Measurements from ENCODE around the gene TPSD1.
A peak's percentile ranks its signal among the peaks of the same experiment; 100 is the strongest.
"Not testable (repeated sequence)": the region's sequence is repeated elsewhere in the genome, so short reads cannot be mapped to it uniquely, and the experiment has no call there.

The TPSD1 gene

GRCh38 chr16:1220841-1221627, 34.8 kb upstream of the TPSD1 start:
- DNase-seq (ENCODE audit: low read depth), result no peak

- DNase-seq (ENCODE audit: low read depth), result no peak
Measured at GRCh38 chr16:1221628-1222552, 34.0 kb upstream of the TPSD1 start.

GRCh38 chr16:1222553-1223354, 33.1 kb upstream of the TPSD1 start:
- no peak for DNase-seq (ENCODE audit: low read depth)

DNA sequence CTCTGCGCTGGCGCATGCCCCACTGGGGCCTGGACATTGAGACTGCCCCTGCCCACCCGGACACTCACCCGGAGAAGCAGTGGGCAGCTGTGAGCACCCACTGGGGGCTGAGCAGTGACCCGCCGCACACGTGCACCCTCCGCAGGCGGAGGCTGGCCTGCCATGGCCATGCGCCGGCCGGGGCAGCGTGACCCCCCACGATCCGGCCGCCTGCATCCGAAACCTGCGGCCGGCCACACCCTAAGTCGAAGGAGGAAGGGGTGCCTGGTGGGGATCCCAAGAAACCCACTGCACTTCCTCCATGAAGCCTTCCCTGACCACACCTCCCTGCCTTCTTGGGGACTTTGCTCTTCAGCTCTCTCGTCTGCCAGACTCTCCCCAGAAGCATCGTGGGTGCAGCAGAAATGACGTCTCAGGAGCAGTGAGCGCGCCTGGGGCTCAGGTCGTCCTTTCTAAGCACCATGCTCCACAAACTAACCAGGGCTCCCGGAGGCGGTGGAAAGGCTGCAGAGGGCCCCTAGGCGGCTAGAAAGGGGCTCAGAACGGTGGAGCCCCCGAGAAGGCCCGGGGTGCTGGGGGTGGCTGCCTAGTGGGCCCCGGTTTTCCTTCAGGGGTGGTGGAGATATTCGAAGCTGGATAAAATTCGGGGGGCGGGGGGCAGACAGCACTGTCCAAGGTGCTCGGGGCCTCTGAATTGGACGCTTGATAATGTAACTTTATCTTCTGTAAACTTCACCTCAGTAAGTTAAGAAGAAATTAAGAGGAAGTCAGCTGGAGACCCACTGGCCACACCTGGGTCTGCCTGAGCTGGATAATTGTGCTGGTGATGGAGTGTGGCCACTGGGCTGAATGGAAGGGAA, 32.3 kb upstream of the TPSD1 start:
- peak; percentile 60 for DNase-seq (ENCODE audit: low read depth)

DNA sequence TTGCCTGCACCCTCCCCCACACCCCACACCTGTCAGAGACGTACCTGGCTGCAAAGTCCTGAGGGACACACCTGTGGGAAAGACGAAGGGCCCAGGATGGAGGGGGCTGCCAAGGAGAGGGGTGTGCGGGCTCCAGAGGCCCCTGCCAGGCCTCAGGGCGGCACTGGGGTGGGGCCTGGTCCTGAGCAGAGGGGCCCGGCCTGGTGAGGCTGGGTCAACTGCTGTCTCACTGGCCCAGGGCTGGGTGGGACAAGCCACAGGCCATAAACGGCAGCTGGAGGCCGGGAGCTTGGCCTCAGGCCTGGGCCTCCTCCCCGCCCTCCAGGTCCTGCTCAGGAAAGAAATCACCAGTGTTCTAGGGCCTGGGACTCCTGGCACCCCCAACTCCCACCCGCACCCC, 31.3 kb upstream of the TPSD1 start:
- DNase-seq (ENCODE audit: low read depth), result no peak

- DNase-seq (ENCODE audit: low read depth), result no peak
Measured at GRCh38 chr16:1225051-1225451, 30.8 kb upstream of the TPSD1 start, which contains the start of gene TPSG1. Gene TPSG1 (minus strand): TSS chr16:1225268. CDS start chr16:1225252, 16 bp downstream.

DNA sequence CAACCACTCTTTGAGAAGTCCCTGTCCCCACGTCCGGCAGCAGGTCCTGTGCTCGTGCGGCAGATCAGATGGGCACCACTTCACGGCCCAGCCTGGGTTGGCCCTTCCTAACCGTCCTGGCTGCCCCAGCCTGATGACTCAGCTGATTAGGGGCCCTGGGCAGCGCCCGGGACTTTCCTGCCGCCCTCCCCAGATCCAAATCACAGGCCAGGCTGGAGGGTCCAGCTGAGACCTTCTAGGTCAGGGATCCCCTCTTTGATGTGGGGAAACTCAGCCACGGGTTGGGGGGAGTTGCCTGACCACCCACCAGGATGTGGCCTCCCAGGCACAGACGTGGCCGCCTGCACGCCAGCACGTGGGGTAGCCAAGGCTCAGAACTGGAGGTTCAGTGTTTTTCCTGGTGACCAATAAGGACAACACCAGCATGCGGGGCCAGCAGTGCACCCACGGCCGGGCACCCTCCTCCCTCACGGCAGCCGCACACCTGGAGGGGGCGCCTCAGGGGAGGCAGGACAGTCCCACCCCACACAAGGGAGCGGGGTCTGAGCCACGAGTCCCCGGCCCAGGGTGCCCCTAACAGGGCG, 30.0 kb upstream of the TPSD1 start:
- DNase-seq (ENCODE audit: low read depth), result not testable (repeated sequence)

GRCh38 chr16:1226692-1227091, 29.2 kb upstream of the TPSD1 start:
- DNase-seq (ENCODE audit: low read depth), result not testable (repeated sequence)

DNA sequence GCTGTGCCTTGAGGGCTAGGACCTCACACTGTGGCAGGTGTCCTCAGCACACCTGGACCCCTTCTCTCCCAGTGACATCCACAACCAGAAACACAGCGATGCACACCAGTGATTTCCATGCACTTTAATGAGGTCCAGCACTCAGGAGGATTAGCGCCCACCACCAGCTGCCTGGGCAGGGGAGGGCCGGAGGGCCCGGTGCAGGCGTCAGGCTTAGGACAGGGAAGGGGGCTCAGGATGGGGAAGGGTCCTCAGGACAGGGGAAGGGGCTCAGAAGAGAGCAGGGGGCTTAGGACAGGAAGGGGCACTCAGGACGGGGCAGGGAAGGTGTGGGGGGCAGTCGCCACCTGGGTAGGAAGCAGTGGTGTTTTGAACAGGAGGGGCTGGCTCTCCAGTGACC, 27.6 kb upstream of the TPSD1 start:
- not testable (repeated sequence) for DNase-seq (ENCODE audit: low read depth)

DNA sequence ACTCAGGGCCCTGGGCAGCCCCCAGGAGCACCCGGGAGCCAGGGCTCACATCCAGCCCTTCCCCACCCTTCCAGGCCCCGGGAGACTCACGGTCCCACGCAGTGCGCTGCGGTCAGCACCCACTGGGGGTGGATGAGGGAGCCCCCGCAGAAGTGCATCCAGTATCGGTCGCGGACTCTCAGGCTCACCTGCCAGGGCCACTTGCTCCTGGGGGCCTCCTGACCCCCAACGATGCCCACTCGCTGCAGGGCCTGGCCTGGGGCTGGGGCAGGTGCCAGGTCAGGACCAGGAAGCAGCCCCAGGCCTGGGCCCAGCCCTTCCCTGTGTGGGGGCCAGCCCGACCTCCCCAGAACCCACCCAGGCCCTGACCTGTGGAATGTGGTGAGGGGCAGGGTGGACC, 26.4 kb upstream of the TPSD1 start:
- DNase-seq (ENCODE audit: low read depth), result not testable (repeated sequence)

GRCh38 chr16:1230084-1230470, 25.8 kb upstream of the TPSD1 start, which contains the start of gene TPSB2:
Gene TPSB2 (minus strand): TSS chr16:1230184. CDS start chr16:1229951, 233 bp downstream.
- DNase-seq (ENCODE audit: low read depth), result not testable (repeated sequence)

DNA sequence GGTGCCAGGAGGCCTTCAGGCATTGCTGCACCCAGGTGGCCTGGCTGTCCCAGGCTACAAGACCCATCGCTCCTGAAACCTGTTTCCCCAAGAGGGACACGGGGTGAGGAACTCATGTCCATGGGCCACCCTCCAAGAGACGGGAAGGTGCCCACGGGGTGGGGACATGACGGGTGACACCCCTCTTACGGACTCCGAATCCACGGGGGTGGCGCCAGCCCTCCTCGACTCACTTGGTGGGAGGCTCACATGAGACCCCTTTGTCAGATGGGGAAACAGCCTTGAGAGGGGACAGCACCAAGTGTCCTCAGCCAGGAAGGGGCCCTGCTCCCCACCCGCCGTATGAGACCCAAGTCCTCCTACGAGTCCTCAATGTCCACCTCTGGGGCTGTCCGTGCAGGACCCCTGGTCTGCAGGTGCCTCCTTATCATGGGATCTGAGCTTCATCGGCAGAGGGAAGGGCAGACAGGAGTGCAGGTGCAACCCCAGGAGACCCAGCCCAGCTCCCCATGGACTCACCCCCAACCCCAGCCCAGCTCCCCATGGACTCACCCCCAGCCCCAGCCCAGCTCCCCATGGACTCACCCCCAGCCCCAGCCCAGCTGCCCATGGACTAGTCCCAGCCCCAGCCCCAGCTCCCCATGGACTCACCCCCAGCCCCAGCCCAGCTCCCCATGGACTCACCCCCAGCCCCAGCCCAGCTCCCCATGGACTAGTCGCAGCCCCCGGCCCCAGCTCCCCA, 25.2 kb upstream of the TPSD1 start:
- DNase-seq (ENCODE audit: low read depth), result not testable (repeated sequence)

DNA sequence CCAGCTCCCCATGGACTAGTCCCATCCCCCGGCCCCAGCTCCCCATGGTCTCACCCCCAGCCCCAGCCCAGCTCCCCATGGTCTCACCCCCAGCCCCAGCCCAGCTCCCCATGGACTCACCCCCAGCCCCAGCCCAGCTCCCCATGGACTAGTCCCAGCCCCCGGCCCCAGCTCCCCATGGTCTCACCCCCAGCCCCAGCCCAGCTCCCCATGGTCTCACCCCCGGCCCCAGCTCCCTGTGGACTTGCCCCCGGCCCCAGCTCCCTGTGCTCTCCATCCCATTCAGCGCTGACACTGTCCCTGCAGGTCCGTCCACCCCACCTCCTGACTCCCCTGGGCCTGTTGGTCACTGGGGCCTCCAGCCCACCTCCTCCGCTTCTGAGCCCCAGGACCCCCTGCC, 24.6 kb upstream of the TPSD1 start:
- not testable (repeated sequence) for DNase-seq (ENCODE audit: low read depth)

GRCh38 chr16:1232049-1232748, 23.7 kb upstream of the TPSD1 start:
- not testable (repeated sequence) for DNase-seq (ENCODE audit: low read depth)

DNA sequence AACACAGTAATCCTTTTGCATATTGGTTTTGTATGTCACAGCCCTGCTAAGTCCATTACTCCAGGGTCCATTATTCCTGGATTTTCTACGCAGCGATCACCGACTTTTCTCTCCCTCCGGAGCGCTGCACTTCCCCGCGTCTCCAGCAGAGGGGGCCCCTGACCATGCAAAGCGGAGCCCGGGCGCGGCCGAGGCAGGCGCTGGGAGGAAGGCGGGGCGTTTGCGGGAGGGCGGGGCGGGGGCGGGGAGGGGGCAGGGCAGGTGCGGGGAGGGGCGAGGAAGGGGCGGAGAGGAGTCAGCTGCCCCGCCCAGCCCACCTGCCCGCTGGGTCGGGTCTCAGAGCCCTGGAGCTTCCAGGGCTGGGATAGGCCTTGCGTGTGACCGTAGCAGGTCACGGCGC, 19.2 kb upstream of the TPSD1 start:
- DNase-seq (ENCODE audit: low read depth), result not testable (repeated sequence)

GRCh38 chr16:1237990-1238389, 17.9 kb upstream of the TPSD1 start:
- DNase-seq (ENCODE audit: low read depth), result no peak

DNA sequence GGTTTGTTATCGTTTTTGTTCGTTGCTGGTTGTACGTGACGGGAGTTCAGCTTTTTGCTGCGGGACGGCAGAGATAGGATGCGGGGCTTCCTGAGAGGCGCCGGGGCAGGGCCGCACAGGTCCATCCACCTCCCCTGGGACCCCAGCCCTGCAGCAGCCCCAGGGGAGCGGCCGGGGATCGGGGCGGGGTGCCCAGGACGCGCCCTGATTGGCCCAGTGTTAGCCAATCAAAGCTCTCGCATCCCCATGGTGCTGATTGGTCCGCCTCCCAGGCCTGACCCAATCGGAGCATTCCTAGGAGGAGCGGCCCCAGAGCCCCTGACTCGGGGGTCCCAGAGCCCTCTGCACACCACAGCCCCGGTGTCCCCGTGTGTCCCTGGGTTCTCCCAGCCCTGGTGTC, 17.0 kb upstream of the TPSD1 start:
- DNase-seq (ENCODE audit: low read depth), result not testable (repeated sequence)

DNA sequence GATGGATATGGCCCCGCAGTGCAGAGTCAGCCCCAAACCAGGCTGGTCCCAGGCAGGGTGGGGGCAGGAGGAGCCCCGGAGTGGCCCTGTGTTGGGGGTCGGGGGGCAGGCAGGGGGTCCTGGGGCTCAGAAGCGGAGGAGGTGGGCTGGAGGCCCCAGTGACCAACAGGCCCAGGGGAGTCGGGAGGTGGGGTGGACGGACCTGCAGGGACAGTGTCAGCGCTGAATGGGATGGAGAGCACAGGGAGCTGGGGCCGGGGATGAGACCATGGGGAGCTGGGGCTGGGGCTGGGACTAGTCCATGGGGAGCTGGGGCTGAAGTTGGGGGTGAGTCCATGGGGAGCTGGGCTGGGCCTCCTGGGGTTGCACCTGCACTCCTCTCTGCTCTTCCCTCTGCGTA, 16.3 kb upstream of the TPSD1 start:
- not testable (repeated sequence) for DNase-seq (ENCODE audit: low read depth)

DNA sequence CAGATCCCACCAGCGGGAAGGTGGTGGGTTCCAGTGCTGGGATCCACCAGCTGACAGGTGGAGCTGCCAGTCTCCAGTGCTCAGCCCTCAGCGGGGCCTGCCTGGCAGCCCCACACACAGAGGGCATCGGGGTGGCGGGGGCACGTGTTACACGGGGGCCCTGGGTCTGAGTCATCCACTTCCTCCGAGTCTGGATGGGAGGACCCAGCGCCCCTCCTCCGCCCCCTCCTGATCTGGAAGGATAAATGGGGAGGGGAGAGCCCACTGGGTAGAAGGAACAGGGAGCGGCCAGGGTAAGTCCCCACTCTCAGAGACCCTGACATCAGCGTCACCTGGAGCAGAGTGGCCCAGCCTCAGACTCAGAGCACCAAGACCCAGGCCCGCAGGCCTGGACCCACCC, 15.4 kb upstream of the TPSD1 start, which contains the start of gene TPSAB1:
Gene TPSAB1, plus strand, starts transcription at position 270 of the 400 bp plus-strand sequence. CDS start 234 bp downstream, outside the sequence.
- not testable (repeated sequence) for DNase-seq (ENCODE audit: low read depth)

Measured in CMK (cell line).